ENCODE results near the gene LILRB5. TPM values are rescaled to one million over a fixed set of nuclear protein-coding genes. Genes with fewer than 3 reads are reported as not detected.

Gene LILRB5
- total RNA-seq (2011; cell fraction: chromatin; rRNA removed; ENCODE audit: low replicate concordance) = not detected in 2 replicates
- total RNA-seq (2011; cell fraction: nucleolus; rRNA removed) = not detected in 2 replicates
- total RNA-seq (2011; cell fraction: nucleoplasm; rRNA removed) = not detected in 2 replicates
- total RNA-seq (2014; rRNA removed) (not detected in 2 replicates), total RNA-seq (2014; rRNA removed; fragmentation: Illumina TruSeq; extraction: Trizol) (not detected in 2 replicates), total RNA-seq (2015; rRNA removed; fragmentation: Illumina TruSeq; extraction: Trizol) (not detected in 2 replicates), total RNA-seq (2021) (not detected in 2 replicates), polyA plus RNA-seq (2011; rRNA removed) (not detected in 2 replicates), polyA plus RNA-seq (2014; fragmentation: Illumina TruSeq; extraction: Trizol) (not detected in 2 replicates), polyA plus RNA-seq (2014; fragmentation: Nextera tagmentation; extraction: Ambion mirVana) (not detected), polyA plus RNA-seq (2014; rRNA removed) (not detected in 2 replicates), polyA minus RNA-seq (2011; rRNA and poly(A)+ RNA removed) (not detected in 2 replicates), Bru-seq, nascent RNA (not detected), BruChase-seq, experiment 1, labeled RNA remaining after a 2-hour chase (not detected), BruChase-seq, experiment 2, labeled RNA remaining after a 6-hour chase (percentile 10 among the genes with signal in this experiment)
- polyA plus RNA-seq (2011; cell fraction: cytosol; rRNA removed) = not detected in 2 replicates
- polyA plus RNA-seq (2011; cell fraction: nucleus; rRNA removed) = not detected in 2 replicates
- polyA plus RNA-seq (2012) = not detected in 2 replicates
- polyA minus RNA-seq (2011; cell fraction: cytosol; rRNA and poly(A)+ RNA removed) = not detected in 2 replicates
- not detected in 2 replicates for polyA minus RNA-seq (2011; cell fraction: nucleus; rRNA and poly(A)+ RNA removed)
- long read RNA-seq, experiment 1 = 0 reads
- long read RNA-seq, experiment 2 = 0 reads
- long read RNA-seq, experiment 3 = 0 reads

DNA sequence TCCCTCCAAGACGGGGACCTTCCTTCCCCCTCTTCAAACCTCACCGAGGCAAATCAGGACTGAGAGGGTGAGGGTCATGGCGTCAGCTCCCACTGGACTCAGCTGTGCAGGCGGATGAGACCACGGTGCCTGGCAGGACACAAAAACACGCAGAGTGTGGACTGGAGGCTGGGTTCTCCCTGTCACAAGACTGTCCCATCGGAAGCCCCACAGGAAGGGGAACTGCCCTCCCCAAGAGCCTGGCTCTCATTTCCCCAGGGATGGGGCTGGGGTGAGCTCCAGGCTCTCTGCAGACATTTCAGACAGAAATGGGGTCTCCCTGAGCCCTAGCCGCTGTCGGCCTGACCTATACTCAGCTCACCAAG lies at the start of gene LILRB5:
Gene LILRB5, minus strand, starts transcription at position 158 of the 365 bp plus-strand sequence. Its CDS starts 80 bp downstream, at position 78.
- ChIA-PET POLR2A (interaction anchor here (0.5 to 1.2 kb wide), 4 partner anchors 26 to 285 kb away, joined by 3 to 5 read pairs (median 3); partner anchors contain the start of genes CNOT3 and LENG1), CTCF (ENCODE audit: low intra/inter-chr PET ratio) (no interaction called here)
- no TSS peak for BruUV-seq (replicated peaks)
- FAIRE-seq = no peak
- Histone ChIP-seq H4K20me1 (replicated peaks; ENCODE audit: control insufficient read depth, insufficient read depth, low read length) (peaks cover 11% of the 10 kb centered on the region), H3K4me3 (no peak within 1 kb of the TSS), H3K79me2 (ENCODE audit: control insufficient read depth, insufficient read depth, low read length) (no peaks in the 10 kb centered on the region), H3K4me1 (replicated peaks in 1 of 2; ENCODE audit: control insufficient read depth in 2 of 2, insufficient read depth in 2 of 2, low read length in 2 of 2) (no peaks in the 10 kb centered on the region; a peak in 2 of 5 replicates), H3K9me1 (ENCODE audit: control insufficient read depth, insufficient read depth, low read length) (no peaks in the 10 kb centered on the region), H3K9me3 (replicated peaks; ENCODE audit: control insufficient read depth, insufficient read depth, low read depth, low read length) (no peaks in the 10 kb centered on the region), H3K9ac (ENCODE audit: insufficient read depth in 1 of 2, low read depth in 2 of 2, low read length in 2 of 2) (peak within 1 kb of the TSS in 1 of 2 experiments; percentile 23; a peak in 1 of 4 replicates), H3K36me3 (ENCODE audit: control insufficient read depth, insufficient read depth, low read length) (no peaks in the 10 kb centered on the region), H2AFZ (ENCODE audit: low read depth, low read length) (no peak within 1 kb of the TSS), H3K27ac (ENCODE audit: extremely low read depth, low read depth, low read length) (no peak within 1 kb of the TSS), H3K4me2 (ENCODE audit: insufficient read depth, low read length) (no peak within 1 kb of the TSS), H3K27me3 (ENCODE audit: control insufficient read depth in 2 of 2, insufficient read depth in 2 of 2, low read length in 2 of 2) (peaks cover 56 to 79% of the 10 kb centered on the region in 2 experiments)
- intact Hi-C loops (cut with micrococcal nuclease) = no loop called here
- no peak for DNase-seq (ENCODE audit: extremely low read depth in 1 of 4, low spot score in 3 of 4)
- in situ Hi-C loops (cut with MboI) = no loop called here
- 0% methylated on average over 8 of the region's 9 CpGs for WGBS (ENCODE audit: insufficient coverage, low coverage, missing lambda C conversion rate)
- no peak; the same call in 2 of the 3 replicates for ATAC-seq
- TF ChIP-seq CLOCK (CRISPR knock-in tag; IDR thresholded peaks at IDR 0.05; ENCODE audit: borderline replicate concordance) (no peak), ZNF408 (CRISPR knock-in tag; IDR thresholded peaks at IDR 0.05; ENCODE audit: low read depth) (no peak), NFRKB (IDR thresholded peaks at IDR 0.05; ENCODE audit: low read depth) (no peak), CHD7 (IDR thresholded peaks at IDR 0.05; ENCODE audit: low read depth, low read length) (no peak)
